ENCODE measurements around the gene SLBP.
A peak's percentile ranks its signal among the peaks of the same experiment; 100 is the strongest.
"Not testable (repeated sequence)": the region's sequence is repeated elsewhere in the genome, so short reads cannot be mapped to it uniquely, and the experiment has no call there.

SLBP gene

GRCh38 chr4:1713003-1713851, 1.1 kb upstream of the SLBP start:
- DNase-seq (ENCODE audit: low read depth in 4 of 4, low spot score in 1 of 4) = no peak

- peak in 2 of 4 experiments; percentile 24 to 38 for DNase-seq (ENCODE audit: low read depth in 4 of 4, low spot score in 1 of 4)
Measured at GRCh38 chr4:1711571-1712215, 426 bp downstream of the SLBP start.

GRCh38 chr4:1711055-1711570, 1.0 kb downstream of the SLBP start:
- no peak for DNase-seq (ENCODE audit: low read depth in 4 of 4, low spot score in 1 of 4)

GRCh38 chr4:1708581-1708980, 3.5 kb downstream of the SLBP start:
- no peak for DNase-seq (ENCODE audit: low read depth in 4 of 4, low spot score in 1 of 4)

GRCh38 chr4:1706358-1706757, 5.8 kb downstream of the SLBP start:
- no peak for DNase-seq (ENCODE audit: low read depth in 4 of 4, low spot score in 1 of 4)

- DNase-seq (ENCODE audit: low read depth in 4 of 4, low spot score in 1 of 4) = no peak
Measured at GRCh38 chr4:1705732-1706131, 6.4 kb downstream of the SLBP start.

- no peak for DNase-seq (ENCODE audit: low read depth in 4 of 4, low spot score in 1 of 4)
Measured at GRCh38 chr4:1703867-1704266, 8.3 kb downstream of the SLBP start.

- DNase-seq (ENCODE audit: low read depth in 4 of 4, low spot score in 1 of 4) = not testable (repeated sequence)
Measured at GRCh38 chr4:1701671-1702070, 10.4 kb downstream of the SLBP start.

GRCh38 chr4:1695913-1696312, 16.2 kb downstream of the SLBP start:
- DNase-seq (ENCODE audit: low read depth in 4 of 4, low spot score in 1 of 4) = no peak

- DNase-seq (ENCODE audit: low read depth in 4 of 4, low spot score in 1 of 4) = peak; percentile 42 to 58 (median 53)
Measured at GRCh38 chr4:1693131-1693896, 18.8 kb downstream of the SLBP start.

- no peak for DNase-seq (ENCODE audit: low read depth in 4 of 4, low spot score in 1 of 4)
Measured at GRCh38 chr4:1691737-1692373, 20.3 kb downstream of the SLBP start.

GRCh38 chr4:1690698-1691097, 21.4 kb downstream of the SLBP start:
- DNase-seq (ENCODE audit: low read depth in 4 of 4, low spot score in 1 of 4) = no peak

- DNase-seq (ENCODE audit: low read depth in 4 of 4, low spot score in 1 of 4) = no peak
Measured at GRCh38 chr4:1686440-1687036, 25.6 kb downstream of the SLBP start.

- no peak for DNase-seq (ENCODE audit: low read depth in 4 of 4, low spot score in 1 of 4)
Measured at GRCh38 chr4:1685235-1686150, 26.6 kb downstream of the SLBP start.

GRCh38 chr4:1684506-1685234, 27.4 kb downstream of the SLBP start:
- peak in 2 of 4 experiments; percentile 88 to 98 for DNase-seq (ENCODE audit: low read depth in 4 of 4, low spot score in 1 of 4)

- peak; percentile 6 to 92 (median 44) for DNase-seq (ENCODE audit: low read depth in 4 of 4, low spot score in 1 of 4)
Measured at GRCh38 chr4:1683736-1684505, 28.2 kb downstream of the SLBP start, which contains the start of gene FAM53A. Gene FAM53A (minus strand): TSS chr4:1684313. CDS start chr4:1668741, 15,572 bp downstream.

- DNase-seq (ENCODE audit: low read depth in 4 of 4, low spot score in 1 of 4) = no peak
Measured at GRCh38 chr4:1683261-1683735, 28.8 kb downstream of the SLBP start.

- no peak for DNase-seq (ENCODE audit: low read depth in 4 of 4, low spot score in 1 of 4)
Measured at GRCh38 chr4:1682860-1683259, 29.3 kb downstream of the SLBP start.
